ENCODE data around the gene WDR88.
"Not testable (repeated sequence)": the region's sequence is repeated elsewhere in the genome, so short reads cannot be mapped to it uniquely, and the experiment has no call there.

DNA sequence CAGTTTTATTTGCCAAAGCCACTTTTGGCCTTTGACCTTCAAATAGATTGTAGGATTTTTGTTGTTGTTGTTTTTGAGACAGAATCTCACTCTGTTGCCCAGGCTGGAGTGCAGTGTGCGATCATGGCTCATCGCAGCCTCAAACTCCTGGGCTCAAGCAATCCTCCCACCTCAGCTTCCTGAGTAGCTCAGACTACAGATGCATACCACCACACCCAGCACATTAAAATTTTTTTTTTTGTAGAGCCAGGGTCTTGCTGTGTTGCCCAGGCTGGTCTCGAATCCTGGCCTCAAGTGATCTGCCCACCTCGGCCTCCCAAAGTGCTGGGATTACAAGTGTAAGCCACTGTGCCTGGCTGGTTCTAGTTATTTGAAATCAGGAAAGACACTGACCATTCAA, 59.2 kb downstream of the WDR88 start:
- TF ChIP-seq, protein P1, sequence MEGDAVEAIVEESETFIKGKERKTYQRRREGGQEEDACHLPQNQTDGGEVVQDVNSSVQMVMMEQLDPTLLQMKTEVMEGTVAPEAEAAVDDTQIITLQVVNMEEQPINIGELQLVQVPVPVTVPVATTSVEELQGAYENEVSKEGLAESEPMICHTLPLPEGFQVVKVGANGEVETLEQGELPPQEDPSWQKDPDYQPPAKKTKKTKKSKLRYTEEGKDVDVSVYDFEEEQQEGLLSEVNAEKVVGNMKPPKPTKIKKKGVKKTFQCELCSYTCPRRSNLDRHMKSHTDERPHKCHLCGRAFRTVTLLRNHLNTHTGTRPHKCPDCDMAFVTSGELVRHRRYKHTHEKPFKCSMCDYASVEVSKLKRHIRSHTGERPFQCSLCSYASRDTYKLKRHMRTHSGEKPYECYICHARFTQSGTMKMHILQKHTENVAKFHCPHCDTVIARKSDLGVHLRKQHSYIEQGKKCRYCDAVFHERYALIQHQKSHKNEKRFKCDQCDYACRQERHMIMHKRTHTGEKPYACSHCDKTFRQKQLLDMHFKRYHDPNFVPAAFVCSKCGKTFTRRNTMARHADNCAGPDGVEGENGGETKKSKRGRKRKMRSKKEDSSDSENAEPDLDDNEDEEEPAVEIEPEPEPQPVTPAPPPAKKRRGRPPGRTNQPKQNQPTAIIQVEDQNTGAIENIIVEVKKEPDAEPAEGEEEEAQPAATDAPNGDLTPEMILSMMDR (IDR thresholded peaks at IDR 0.05), result not testable (repeated sequence)
- TF ChIP-seq POLR2A (IDR thresholded peaks at IDR 0.05; ENCODE audit: low read depth), result not testable (repeated sequence)
